Peyer's patch (tissue), 4 donors: ENCODE measurements around the gene C14orf119. TPM values are rescaled to one million over a fixed set of nuclear protein-coding genes. Genes with fewer than 3 reads are reported as not detected.

ENCODE experiments used
- DNase-seq, 3 donors: peaks; one replicate each; pipeline ENCODE4 v3.0.0-alpha.2; 2017 to 2019
- H3K27ac ChIP-seq, 4 donors: fragments of 200-600 bp; sonication (generic); one replicate each; pipeline ENCODE4 v1.5.1; 2016 to 2019
- H3K27me3 ChIP-seq, 2 donors: fragments of 200-600 bp; sonication (generic); one replicate each; pipeline ENCODE4 v1.5.1; 2019
- H3K36me3 ChIP-seq, 3 donors: fragments of 200-600 bp; sonication (generic); one replicate each; pipeline ENCODE4 v1.5.1; 2016 to 2019
- H3K4me1 ChIP-seq, 4 donors: fragments of 200-600 bp; sonication (generic); one replicate each; pipeline ENCODE4 v1.5.1; 2016 to 2019
- H3K4me3 ChIP-seq, 4 donors: fragments of 200-600 bp; sonication (generic); 1 replicate in 3 of 4; 2 replicates in 1 of 4; pipeline ENCODE4 v1.5.1; 2016 to 2019; ENCODE audit warnings: mild to moderate bottlenecking in 1 of 4
- H3K9me3 ChIP-seq, 4 donors: fragments of 200-600 bp; sonication (generic); one replicate each; pipeline ENCODE4 v1.5.1; 2016 to 2019; ENCODE audit warnings: mild to moderate bottlenecking in 1 of 4
- CTCF ChIP-seq, 6 experiments: fragments of 450-650 bp in 4 of 6; fragments of 200-600 bp in 2 of 6; sonication (generic) in 1 of 6; IDR thresholded peaks; one replicate each; pipeline ENCODE4 v1.5.1; 2017 to 2019; ENCODE audit warnings: antibody characterized with exemption in 6 of 6, mild to moderate bottlenecking in 3 of 6, moderate library complexity in 1 of 6
- POLR2A ChIP-seq, 2 donors: fragments of 450-650 bp; IDR thresholded peaks; one replicate each; pipeline ENCODE4 v1.5.1; 2017; ENCODE audit warnings: antibody characterized with exemption in 2 of 2, mild to moderate bottlenecking in 2 of 2, moderate library complexity in 2 of 2
- total RNA-seq, 4 donors: library from RNA; depleted of rRNA; stranded (reverse); fragments of >200 nt; gene quantifications; one replicate each; pipeline ENCODE4 v1.1.0, GENCODE V29; 2016

Gene C14orf119
- total RNA-seq, 4 donors from 2014 or later: 5.0 to 30.3 (median 18.8) TPM

GRCh38 chr14:23101213-23101970 lies 6.1 kb downstream of the C14orf119 start:
- Histone ChIP-seq H3K27ac (no peak overlapping the region), H3K4me3 (no peak overlapping the region), H3K27me3 (no peaks in the 10 kb centered on the region), H3K9me3 (no peaks in the 10 kb centered on the region), H3K4me1 (peaks cover 0 to 8% (median 4%) of the 10 kb centered on the region in 4 donors), H3K36me3 (peaks cover 0 to 23% (median 0%) of the 10 kb centered on the region in 3 donors)
- TF ChIP-seq POLR2A (IDR thresholded peaks at IDR 0.05) (no peak), CTCF (IDR thresholded peaks at IDR 0.05) (no peak)
- DNase-seq: no peak

GRCh38 chr14:23101986-23102625 lies 6.8 kb downstream of the C14orf119 start:
- Histone ChIP-seq H3K4me3 (no peak overlapping the region), H3K27ac (no peak overlapping the region), H3K9me3 (no peaks in the 10 kb centered on the region), H3K4me1 (peaks cover 0 to 2% (median 0%) of the 10 kb centered on the region in 4 donors), H3K36me3 (peaks cover 0 to 23% (median 0%) of the 10 kb centered on the region in 3 donors), H3K27me3 (no peaks in the 10 kb centered on the region)
- DNase-seq: no peak
- TF ChIP-seq POLR2A (IDR thresholded peaks at IDR 0.05) (no peak), CTCF (IDR thresholded peaks at IDR 0.05) (no peak)

- H3K27me3 ChIP-seq: no peaks in the 10 kb centered on the region
- no peak overlapping the region for H3K27ac ChIP-seq
- H3K4me3 ChIP-seq: no peak overlapping the region
- TF ChIP-seq POLR2A (IDR thresholded peaks at IDR 0.05): no peak
- H3K4me1 ChIP-seq: no peaks in the 10 kb centered on the region
- peaks cover 0 to 19% (median 0%) of the 10 kb centered on the region in 3 donors for H3K36me3 ChIP-seq
- H3K9me3 ChIP-seq: no peaks in the 10 kb centered on the region
- no peak for DNase-seq
These were observed 7.5 kb downstream of the C14orf119 start for GRCh38 chr14:23102801-23103200.

- H3K27ac ChIP-seq: no peak overlapping the region
- no peak for DNase-seq
- no peak for TF ChIP-seq CTCF (IDR thresholded peaks at IDR 0.05)
- TF ChIP-seq POLR2A (IDR thresholded peaks at IDR 0.05): no peak
- no peaks in the 10 kb centered on the region for H3K9me3 ChIP-seq
- no peaks in the 10 kb centered on the region for H3K27me3 ChIP-seq
- H3K36me3 ChIP-seq: peaks cover 0 to 12% (median 0%) of the 10 kb centered on the region in 3 donors
- no peak overlapping the region for H3K4me3 ChIP-seq
- H3K4me1 ChIP-seq: no peaks in the 10 kb centered on the region
These were observed 8.3 kb downstream of the C14orf119 start for GRCh38 chr14:23103581-23103980.

GRCh38 chr14:23104070-23104590 lies 8.8 kb downstream of the C14orf119 start:
- Histone ChIP-seq H3K4me1 (no peaks in the 10 kb centered on the region), H3K36me3 (peaks cover 0 to 6% (median 0%) of the 10 kb centered on the region in 3 donors), H3K9me3 (no peaks in the 10 kb centered on the region), H3K4me3 (no peak overlapping the region), H3K27ac (no peak overlapping the region), H3K27me3 (no peaks in the 10 kb centered on the region)
- no peak for TF ChIP-seq POLR2A (IDR thresholded peaks at IDR 0.05)
- TF ChIP-seq CTCF (IDR thresholded peaks at IDR 0.05): no peak
- no peak for DNase-seq
